SK-N-SH (cell line): ENCODE results near the gene FBXW11. TPM values are rescaled to one million over a fixed set of nuclear protein-coding genes. Genes with fewer than 3 reads are reported as not detected.

Experiments
- CTCF ChIA-PET: fragments of 300-600, 350-600 bp; formaldehyde crosslinking; extraction: SDS; loops from one replicate; lab custom pipeline; 2021; lab: Yijun Ruan, JAX
- POLR2A ChIA-PET: fragments of 350-600 bp; sonication (Branson Sonifier 250); formaldehyde crosslinking; extraction: SDS; loops from one replicate; lab custom pipeline; 2020; ENCODE audit warnings: antibody characterized with exemption, inconsistent platforms; lab: Yijun Ruan, JAX
- DNase-seq: peaks from one replicate; pipeline ENCODE4 v3.0.0; 2012
- H2AFZ ChIP-seq: fragments of 200-600 bp; sonication (generic); 2 replicates; pipeline ENCODE4 v1.8.1; 2016; ENCODE audit warnings: antibody characterized with exemption, mild to moderate bottlenecking, low read depth
- H3F3A ChIP-seq: fragments of 200-600 bp; sonication (generic); replicated peaks from 2 replicates; pipeline ENCODE3; 2016; ENCODE audit warnings: antibody characterized with exemption, mild to moderate bottlenecking; ENCODE audit not compliant: insufficient read depth
- H3K27ac ChIP-seq, 2 experiments: fragments of 200-500 bp in 1 of 2; fragments of 200-600 bp in 1 of 2; sonication (Bioruptor generic) in 1 of 2; sonication (generic), shearing (Covaris generic) in 1 of 2; 2 replicates each; pipeline versions ENCODE4 v1.5.1 to v1.6.1; 2014 to 2016; ENCODE audit warnings: low read depth in 2 of 2, inconsistent platforms in 1 of 2, low read length in 1 of 2, mild to moderate bottlenecking in 1 of 2, mixed read lengths in 1 of 2
- H3K27me3 ChIP-seq: fragments of 200-600 bp; sonication (generic), shearing (Covaris generic); 2 replicates; pipeline ENCODE4 v1.6.1; 2016; ENCODE audit warnings: mixed run types; ENCODE audit not compliant: insufficient read depth
- H3K36me3 ChIP-seq, 2 experiments: fragments of 200-500 bp in 1 of 2; fragments of 200-600 bp in 1 of 2; sonication (Bioruptor generic) in 1 of 2; sonication (generic) in 1 of 2; replicated peaks in 1 of 2; 2 replicates each; pipeline versions ENCODE3 to v1.5.1; 2014 to 2016; ENCODE audit warnings: low read length in 1 of 2, mild to moderate bottlenecking in 1 of 2; ENCODE audit not compliant: insufficient read depth in 2 of 2, control insufficient read depth in 1 of 2
- H3K4me1 ChIP-seq, 2 experiments: fragments of 200-500 bp in 1 of 2; fragments of 200-600 bp in 1 of 2; sonication (Bioruptor generic) in 1 of 2; sonication (generic), shearing (Covaris generic) in 1 of 2; 2 replicates each; pipeline versions ENCODE4 v1.5.1 to v1.6.1; 2014 to 2016; ENCODE audit warnings: low read depth in 1 of 2, low read length in 1 of 2, mixed run types in 1 of 2; ENCODE audit not compliant: insufficient read depth in 2 of 2, control insufficient read depth in 1 of 2
- H3K4me2 ChIP-seq: fragments of 200-600 bp; sonication (generic), shearing (Covaris generic); 2 replicates; pipeline ENCODE4 v1.6.1; 2017; ENCODE audit warnings: mixed run types
- H3K4me3 ChIP-seq, 2 experiments: fragments of 200-500 bp in 1 of 2; fragments of 200-600 bp in 1 of 2; sonication (Bioruptor generic) in 1 of 2; sonication (generic), shearing (Covaris generic) in 1 of 2; 2 replicates each; pipeline versions ENCODE4 v1.5.1 to v1.8.1; 2014 to 2016; ENCODE audit warnings: low read depth in 2 of 2, inconsistent platforms in 1 of 2, low read length in 1 of 2, mild to moderate bottlenecking in 1 of 2, mixed read lengths in 1 of 2, moderate library complexity in 1 of 2
- H3K79me2 ChIP-seq: fragments of 200-600 bp; sonication (generic); 2 replicates; pipeline ENCODE4 v1.8.1; 2017; ENCODE audit warnings: mild to moderate bottlenecking; ENCODE audit not compliant: insufficient read depth
- H3K9ac ChIP-seq: fragments of 200-600 bp; sonication (generic); 2 replicates; pipeline ENCODE4 v1.6.1; 2017; ENCODE audit warnings: mixed run types
- H3K9me2 ChIP-seq: fragments of 200-600 bp; sonication (generic); 2 replicates; pipeline ENCODE4 v1.6.1; 2017; ENCODE audit warnings: mixed run types
- H3K9me3 ChIP-seq: fragments of 200-600 bp; sonication (generic); 2 replicates; pipeline ENCODE4 v1.6.1; 2017; ENCODE audit warnings: mixed run types, mild to moderate bottlenecking, moderate library complexity
- H4K20me1 ChIP-seq: fragments of 200-600 bp; sonication (generic); 2 replicates; pipeline ENCODE4 v1.6.1; 2017; ENCODE audit warnings: mild to moderate bottlenecking, mixed run types; ENCODE audit not compliant: insufficient read depth
- ELF1 ChIP-seq: IDR thresholded peaks from 2 replicates; pipeline ENCODE4 v1.4.0; 2012
- JUND ChIP-seq: IDR thresholded peaks from 2 replicates; pipeline ENCODE4 v1.4.0; 2012
- MAX ChIP-seq: IDR thresholded peaks from 2 replicates; pipeline ENCODE4 v1.4.0; 2012; ENCODE audit warnings: low read depth
- MEF2A ChIP-seq: IDR thresholded peaks from 2 replicates; pipeline ENCODE4 v1.4.0; 2012; ENCODE audit warnings: low read depth, borderline replicate concordance
- MXI1 ChIP-seq: IDR thresholded peaks from 2 replicates; pipeline ENCODE4 v1.6.1; 2012; ENCODE audit warnings: mild to moderate bottlenecking, low read depth, low read length, improper control_type of control experiment
- NRF1 ChIP-seq: IDR thresholded peaks from 2 replicates; pipeline ENCODE4 v1.6.1; 2012; ENCODE audit warnings: low read depth, mild to moderate bottlenecking, low read length
- POLR2AphosphoS5 ChIP-seq: IDR thresholded peaks from 2 replicates; pipeline ENCODE4 v1.6.1; 2012; ENCODE audit warnings: low read depth, low read length
- SIN3A ChIP-seq: IDR thresholded peaks from 2 replicates; pipeline ENCODE4 v1.6.1; 2012; ENCODE audit warnings: low read depth, mild to moderate bottlenecking, low read length, moderate library complexity, borderline replicate concordance
- SMC3 ChIP-seq: IDR thresholded peaks from 2 replicates; pipeline ENCODE4 v1.6.1; 2012; ENCODE audit warnings: low read depth, low read length, improper control_type of control experiment
- YY1 ChIP-seq: IDR thresholded peaks from 2 replicates; pipeline ENCODE4 v1.4.0; 2012; ENCODE audit warnings: low read depth, mild to moderate bottlenecking
- WGBS: methylation state at CpG from one replicate; pipeline ENCODE4 v1.1.6; 2017; ENCODE audit warnings: low lambda C conversion rate; 5-methylcytosine and 5-hydroxymethylcytosine counted together
- polyA plus RNA-seq, 3 experiments: library from polyadenylated mRNA; depleted of rRNA; stranded (reverse); fragments of >200 nt; gene quantifications; 2 replicates each; pipeline ENCODE4 v1.2.3, GENCODE V29; 2012
- TF ChIP-seq, protein P1 (sequence below): IDR thresholded peaks from 2 replicates; pipeline ENCODE4 v1.4.0; 2012; ENCODE audit warnings: low read depth, borderline replicate concordance

FBXW11 gene
- polyA plus RNA-seq, 1 of the 3 experiments (the other 2 are of a cell fraction) = 37.5 TPM

- Histone ChIP-seq H3K9ac (no peak overlapping the region), H3K4me1 (peaks cover 0 to 8% of the 10 kb centered on the region in 2 experiments; a peak in 1 of 4 replicates), H4K20me1 (no peaks in the 10 kb centered on the region), H3K27me3 (no peaks in the 10 kb centered on the region), H3K9me3 (no peaks in the 10 kb centered on the region), H3K9me2 (no peaks in the 10 kb centered on the region), H3K36me3 (no peaks in the 10 kb centered on the region), H3F3A (no peaks in the 10 kb centered on the region), H3K4me3 (no peak overlapping the region), H3K27ac (no peak overlapping the region), H3K4me2 (no peak overlapping the region), H3K79me2 (no peaks in the 10 kb centered on the region), H2AFZ (no peak overlapping the region)
- 90% methylated on average over 9 of the region's 11 CpGs for WGBS
- POLR2A ChIA-PET = no interaction called here
- CTCF ChIA-PET = interaction anchor here (1.2 to 3.6 kb wide), 3 partner anchors 214 to 427 kb away, joined by 3 to 14 read pairs (median 6); no protein-coding TSS in a partner anchor
- no peak for TF ChIP-seq POLR2AphosphoS5
- TF ChIP-seq SIN3A = no peak
- TF ChIP-seq SMC3 = no peak
- no peak for TF ChIP-seq NRF1
- TF ChIP-seq YY1 = no peak
- TF ChIP-seq, protein P1, sequence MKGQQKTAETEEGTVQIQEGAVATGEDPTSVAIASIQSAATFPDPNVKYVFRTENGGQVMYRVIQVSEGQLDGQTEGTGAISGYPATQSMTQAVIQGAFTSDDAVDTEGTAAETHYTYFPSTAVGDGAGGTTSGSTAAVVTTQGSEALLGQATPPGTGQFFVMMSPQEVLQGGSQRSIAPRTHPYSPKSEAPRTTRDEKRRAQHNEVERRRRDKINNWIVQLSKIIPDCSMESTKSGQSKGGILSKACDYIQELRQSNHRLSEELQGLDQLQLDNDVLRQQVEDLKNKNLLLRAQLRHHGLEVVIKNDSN = no peak
- TF ChIP-seq MEF2A = no peak
- TF ChIP-seq MXI1 = no peak
- no peak for TF ChIP-seq MAX
- TF ChIP-seq ELF1 = no peak
- no peak for DNase-seq
Observed at GRCh38 chr5:171845040-171845630, 161.3 kb downstream of the FBXW11 start.

GRCh38 chr5:171842777-171843328 lies 163.6 kb downstream of the FBXW11 start:
- no peak overlapping the region for H3K9ac ChIP-seq
- CTCF ChIA-PET = no interaction called here

More at GRCh38 chr5:171842777-171843328, 163.6 kb downstream of the FBXW11 start:
- Histone ChIP-seq H3K36me3 (no peaks in the 10 kb centered on the region), H3F3A (no peaks in the 10 kb centered on the region), H3K79me2 (no peaks in the 10 kb centered on the region), H3K27ac (no peak overlapping the region)
- TF ChIP-seq SMC3 = no peak
- no peak for TF ChIP-seq ELF1
- TF ChIP-seq JUND = no peak
- TF ChIP-seq, all 33 proteins: peak for 0
- Histone ChIP-seq H3K27me3 (no peaks in the 10 kb centered on the region), H3K4me3 (no peak overlapping the region), H3K9me2 (no peaks in the 10 kb centered on the region), H3K9me3 (no peaks in the 10 kb centered on the region), H3K4me2 (no peak overlapping the region), H4K20me1 (no peaks in the 10 kb centered on the region), H3K4me1 (peaks cover 0 to under 1% of the 10 kb centered on the region in 2 experiments; a peak in 1 of 4 replicates), H2AFZ (no peak overlapping the region)
- no peak for DNase-seq
- 90% methylated on average over 4 of the region's 5 CpGs for WGBS
- POLR2A ChIA-PET = no interaction called here
